Keratinocyte (primary cell): ENCODE measurements around the gene ATP6V1C2. TPM values are rescaled to one million over a fixed set of nuclear protein-coding genes. Genes with fewer than 3 reads are reported as not detected.

Source experiments
- DNase-seq: peaks from one replicate; pipeline ENCODE4 v3.0.0-alpha.2; 2011; ENCODE audit warnings: low read depth, missing footprints, low spot score
- FAIRE-seq: peaks from 2 replicates; lab custom pipeline; 2011; peaks lifted over from hg19 to GRCh38; lab: Jason Lieb, UNC
- H2AFZ ChIP-seq: 2 replicates; pipeline ENCODE4 v1.6.0; 2012; ENCODE audit warnings: low read length, control low read depth, inconsistent platforms; ENCODE audit not compliant: control insufficient read depth
- H3K27ac ChIP-seq: 2 replicates; pipeline ENCODE4 v1.5.1; 2011; ENCODE audit warnings: low read length; ENCODE audit not compliant: control insufficient read depth, insufficient read depth
- H3K27me3 ChIP-seq: 3 replicates; pipeline ENCODE4 v1.6.0; 2011; ENCODE audit warnings: low read length; ENCODE audit not compliant: control insufficient read depth, insufficient read depth; ENCODE audit errors: extremely low read depth
- H3K36me3 ChIP-seq, 2 experiments: 2 replicates in 1 of 2; 3 replicates in 1 of 2; pipeline ENCODE4 v1.5.1; 2011; ENCODE audit warnings: low read length in 2 of 2, mild to moderate bottlenecking in 1 of 2; ENCODE audit not compliant: control insufficient read depth in 2 of 2, insufficient read depth in 2 of 2; ENCODE audit errors: extremely low read depth in 1 of 2
- H3K4me1 ChIP-seq: 3 replicates; pipeline ENCODE4 v1.5.1; 2011; ENCODE audit warnings: low read length; ENCODE audit not compliant: control insufficient read depth, insufficient read depth; ENCODE audit errors: extremely low read depth
- H3K4me2 ChIP-seq: 3 replicates; pipeline ENCODE4 v1.6.0; 2011; ENCODE audit warnings: low read depth, low read length; ENCODE audit not compliant: control insufficient read depth, insufficient read depth; ENCODE audit errors: extremely low read depth
- H3K4me3 ChIP-seq, 3 experiments: fragments of 200-600 bp in 1 of 3; sonication (generic) in 1 of 3; 2 replicates in 2 of 3; 3 replicates in 1 of 3; pipeline ENCODE4 v1.5.1; 2011 to 2016; ENCODE audit warnings: low read length in 3 of 3, mild to moderate bottlenecking in 3 of 3, control low read depth in 2 of 3, inconsistent platforms in 1 of 3, low read depth in 1 of 3, mixed read lengths in 1 of 3, mixed run types in 1 of 3, moderate library complexity in 1 of 3; ENCODE audit not compliant: control insufficient read depth in 2 of 3, insufficient read depth in 2 of 3; ENCODE audit errors: extremely low read depth in 1 of 3
- H3K79me2 ChIP-seq: 2 replicates; pipeline ENCODE4 v1.6.0; 2012; ENCODE audit warnings: low read length; ENCODE audit not compliant: control insufficient read depth, insufficient read depth
- H3K9ac ChIP-seq: 3 replicates; pipeline ENCODE4 v1.6.0; 2011; ENCODE audit warnings: low read length; ENCODE audit not compliant: control insufficient read depth, insufficient read depth; ENCODE audit errors: extremely low read depth
- H3K9me1 ChIP-seq: 3 replicates; pipeline ENCODE4 v1.6.0; 2011; ENCODE audit warnings: low read length; ENCODE audit not compliant: control insufficient read depth, insufficient read depth; ENCODE audit errors: extremely low read depth
- H3K9me3 ChIP-seq: 2 replicates; pipeline ENCODE4 v1.5.1; 2012; ENCODE audit warnings: low read depth, low read length; ENCODE audit not compliant: control insufficient read depth
- H4K20me1 ChIP-seq: 3 replicates; pipeline ENCODE4 v1.6.0; 2011; ENCODE audit warnings: low read length; ENCODE audit not compliant: control insufficient read depth, insufficient read depth; ENCODE audit errors: extremely low read depth
- CTCF ChIP-seq, 3 experiments: IDR thresholded peaks in 1 of 3; conservative IDR thresholded peaks in 1 of 3; optimal IDR thresholded peaks in 1 of 3; 2 replicates in 2 of 3; 3 replicates in 1 of 3; pipeline versions ENCODE3 to v1.5.1; 2011; ENCODE audit warnings: low read length in 3 of 3, mild to moderate bottlenecking in 3 of 3, moderate library complexity in 2 of 3, control low read depth in 1 of 3, inconsistent platforms in 1 of 3; ENCODE audit not compliant: insufficient read depth in 2 of 3; ENCODE audit errors: extremely low read depth in 1 of 3
- EZH2 ChIP-seq: IDR thresholded peaks from one replicate; pipeline ENCODE4 v1.6.1; 2012; ENCODE audit warnings: inconsistent platforms, mild to moderate bottlenecking, low read length, moderate library complexity
- dilution Hi-C: fragments of 300-500 bp; cut with MboI; formaldehyde crosslinking; loops from one replicate; pipeline ENCODE4 v1.7.0; 2020; ENCODE audit warnings: low sequenced_read_pairs; ENCODE audit not compliant: extremely low pct_ligation_motif_present
- polyA plus RNA-seq, 5 experiments: library from polyadenylated mRNA; depleted of rRNA in 3 of 5; stranded (reverse) in 3 of 5; stranded (forward) in 1 of 5; unstranded in 1 of 5; fragments of >200 nt; gene quantifications; 1 replicate in 1 of 5; 2 replicates in 3 of 5; 3 replicates in 1 of 5; pipeline versions ENCODE4 v1.2.1 to v1.2.3, GENCODE V29; 2011 to 2012; ENCODE audit warnings: missing spikeins in 2 of 5, low read depth in 1 of 5, low replicate concordance in 1 of 5

Gene ATP6V1C2
- polyA plus RNA-seq, 1 donor (not counting 4 experiments of a cell fraction or from before 2014, with no cell fraction given): 0.55 TPM

DNA sequence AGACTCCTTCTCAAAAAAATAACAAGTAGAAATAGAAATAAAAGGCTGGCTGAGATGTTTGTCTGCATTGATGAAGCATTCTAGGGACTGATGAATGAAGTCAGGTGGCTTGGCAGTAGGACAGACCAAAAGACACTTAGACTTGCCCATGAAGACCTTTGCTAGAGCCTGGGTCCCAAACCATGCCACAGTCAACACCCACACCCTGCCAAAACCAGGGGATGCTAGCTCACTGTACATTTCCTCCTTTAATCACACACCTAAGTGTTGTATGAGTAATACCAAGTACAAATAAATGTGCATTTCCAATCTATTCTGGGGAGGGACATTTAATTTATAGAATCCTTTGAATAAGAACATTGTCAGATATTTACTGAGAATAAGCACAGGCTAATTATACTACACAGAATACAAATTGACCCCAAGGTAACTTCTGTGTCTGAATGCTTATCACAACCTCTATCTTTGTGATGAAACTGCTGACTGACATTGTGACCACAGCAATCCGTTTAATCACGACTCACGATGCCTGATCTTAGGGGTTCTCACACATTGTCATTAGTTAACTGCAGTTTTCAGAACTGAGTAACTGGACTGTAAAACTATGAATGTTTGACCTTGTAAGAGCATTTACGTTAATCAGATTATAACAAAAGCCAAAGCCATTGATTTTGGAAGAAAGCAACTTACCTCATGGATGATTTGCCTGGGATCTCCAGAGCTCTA is 21.2 kb upstream of the ATP6V1C2 start:
- H3K79me2 ChIP-seq: no peaks in the 10 kb centered on the region
- TF ChIP-seq CTCF (optimal IDR thresholded peaks at IDR 0.05 in 1 of 3, IDR thresholded peaks at IDR 0.05 in 1 of 3, conservative IDR thresholded peaks at IDR 0.05 in 1 of 3; ENCODE audit: extremely low read depth in 1 of 3, insufficient read depth in 2 of 3, low read length in 3 of 3): no peak
- no peak for TF ChIP-seq EZH2
- H3K9me3 ChIP-seq: no peaks in the 10 kb centered on the region
- H3K36me3 ChIP-seq: no peaks in the 10 kb centered on the region
- H3K9me1 ChIP-seq: no peaks in the 10 kb centered on the region
- no peak overlapping the region for H3K4me3 ChIP-seq
- FAIRE-seq (no peak), DNase-seq (no peak)
- H4K20me1 ChIP-seq: no peaks in the 10 kb centered on the region
- dilution Hi-C loops: loop anchor here (10.0 kb wide), 1 partner anchor 85 kb away; no protein-coding TSS in a partner anchor
- no peaks in the 10 kb centered on the region for H3K27me3 ChIP-seq
- H2AFZ ChIP-seq: no peak overlapping the region
- H3K4me1 ChIP-seq: no peaks in the 10 kb centered on the region
- H3K27ac ChIP-seq: no peak overlapping the region
- H3K4me2 ChIP-seq: no peak overlapping the region
- H3K9ac ChIP-seq: no peak overlapping the region

DNA sequence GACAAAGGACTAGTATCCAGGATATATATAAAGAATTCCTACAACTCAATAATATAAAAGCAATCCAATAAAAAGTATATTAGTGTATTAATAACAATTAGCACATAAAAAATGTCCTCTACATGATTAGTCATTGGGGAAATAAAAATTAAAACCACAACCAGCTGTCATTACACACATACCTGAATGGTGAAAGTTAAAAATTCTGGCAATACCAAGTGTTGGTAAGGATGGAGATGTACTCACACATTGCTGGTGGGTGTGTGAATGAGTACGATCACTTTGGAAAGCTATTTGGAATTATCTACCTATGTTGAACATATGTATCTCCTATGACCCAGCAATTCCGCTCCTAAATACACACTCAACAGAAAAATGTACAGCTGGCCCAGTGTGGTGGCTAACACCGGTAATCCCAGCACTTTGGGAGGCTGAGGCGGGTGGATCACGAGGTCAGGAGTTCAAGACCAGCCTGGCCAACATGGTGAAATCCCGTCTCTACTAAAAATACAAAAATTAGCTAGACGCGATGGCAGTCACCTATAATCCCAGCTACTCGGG is 17.3 kb upstream of the ATP6V1C2 start:
- no peak overlapping the region for H3K4me3 ChIP-seq
- H3K27me3 ChIP-seq: peaks cover 4% of the 10 kb centered on the region
- no peak for FAIRE-seq
- no peak overlapping the region for H3K4me2 ChIP-seq
- dilution Hi-C loops: loop anchor here (10.0 kb wide), 1 partner anchor 81 kb away; no protein-coding TSS in a partner anchor
- H3K4me1 ChIP-seq: no peaks in the 10 kb centered on the region
- no peak overlapping the region for H3K9ac ChIP-seq
- TF ChIP-seq CTCF (optimal IDR thresholded peaks at IDR 0.05 in 1 of 3, IDR thresholded peaks at IDR 0.05 in 1 of 3, conservative IDR thresholded peaks at IDR 0.05 in 1 of 3; ENCODE audit: extremely low read depth in 1 of 3, insufficient read depth in 2 of 3, low read length in 3 of 3) (no peak), EZH2 (no peak)
- no peak overlapping the region for H2AFZ ChIP-seq
- H3K79me2 ChIP-seq: no peaks in the 10 kb centered on the region
- no peak for DNase-seq
- H3K9me1 ChIP-seq: no peaks in the 10 kb centered on the region
- H3K27ac ChIP-seq: no peak overlapping the region
- no peaks in the 10 kb centered on the region for H3K36me3 ChIP-seq
- no peaks in the 10 kb centered on the region for H4K20me1 ChIP-seq
- H3K9me3 ChIP-seq: no peaks in the 10 kb centered on the region
